Keratinocyte (primary cell): Measurements from ENCODE around the gene ACER3.

Source experiments
- EZH2 ChIP-seq: IDR thresholded peaks from one replicate; pipeline ENCODE4 v1.6.1; 2012; ENCODE audit warnings: inconsistent platforms, mild to moderate bottlenecking, low read length, moderate library complexity
- TF ChIP-seq, protein P1 (sequence below), 3 experiments: IDR thresholded peaks in 1 of 3; conservative IDR thresholded peaks in 1 of 3; optimal IDR thresholded peaks in 1 of 3; 2 replicates in 2 of 3; 3 replicates in 1 of 3; pipeline versions ENCODE3 to v1.5.1; 2011; ENCODE audit warnings: low read length in 3 of 3, mild to moderate bottlenecking in 3 of 3, moderate library complexity in 2 of 3, control low read depth in 1 of 3, inconsistent platforms in 1 of 3; ENCODE audit not compliant: insufficient read depth in 2 of 3; ENCODE audit errors: extremely low read depth in 1 of 3

DNA sequence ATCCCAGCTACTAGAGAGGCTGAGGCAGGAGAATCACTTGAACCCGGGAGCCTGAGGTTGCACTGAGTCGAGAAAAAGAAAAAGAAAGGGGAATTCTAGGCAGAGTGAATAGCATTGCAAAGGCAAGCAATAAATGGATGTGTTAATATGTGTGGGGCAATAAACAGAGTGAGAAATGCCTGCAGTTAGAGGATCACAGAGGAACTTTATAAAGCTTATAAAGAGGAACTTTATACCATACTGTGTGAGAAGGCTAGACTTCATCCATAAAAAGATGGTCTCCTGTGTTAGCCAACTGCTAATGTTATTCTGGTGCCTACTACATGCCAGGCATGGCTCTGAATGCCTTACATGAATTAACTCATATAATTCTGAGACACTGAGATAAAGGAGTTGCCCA lies 174.3 kb downstream of the ACER3 start:
- no peak for TF ChIP-seq EZH2
- TF ChIP-seq, protein P1, sequence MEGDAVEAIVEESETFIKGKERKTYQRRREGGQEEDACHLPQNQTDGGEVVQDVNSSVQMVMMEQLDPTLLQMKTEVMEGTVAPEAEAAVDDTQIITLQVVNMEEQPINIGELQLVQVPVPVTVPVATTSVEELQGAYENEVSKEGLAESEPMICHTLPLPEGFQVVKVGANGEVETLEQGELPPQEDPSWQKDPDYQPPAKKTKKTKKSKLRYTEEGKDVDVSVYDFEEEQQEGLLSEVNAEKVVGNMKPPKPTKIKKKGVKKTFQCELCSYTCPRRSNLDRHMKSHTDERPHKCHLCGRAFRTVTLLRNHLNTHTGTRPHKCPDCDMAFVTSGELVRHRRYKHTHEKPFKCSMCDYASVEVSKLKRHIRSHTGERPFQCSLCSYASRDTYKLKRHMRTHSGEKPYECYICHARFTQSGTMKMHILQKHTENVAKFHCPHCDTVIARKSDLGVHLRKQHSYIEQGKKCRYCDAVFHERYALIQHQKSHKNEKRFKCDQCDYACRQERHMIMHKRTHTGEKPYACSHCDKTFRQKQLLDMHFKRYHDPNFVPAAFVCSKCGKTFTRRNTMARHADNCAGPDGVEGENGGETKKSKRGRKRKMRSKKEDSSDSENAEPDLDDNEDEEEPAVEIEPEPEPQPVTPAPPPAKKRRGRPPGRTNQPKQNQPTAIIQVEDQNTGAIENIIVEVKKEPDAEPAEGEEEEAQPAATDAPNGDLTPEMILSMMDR (optimal IDR thresholded peaks at IDR 0.05 in 1 of 3, IDR thresholded peaks at IDR 0.05 in 1 of 3, conservative IDR thresholded peaks at IDR 0.05 in 1 of 3; ENCODE audit: extremely low read depth in 1 of 3, insufficient read depth in 2 of 3, low read length in 3 of 3), result no peak
